Measurements from ENCODE around the gene GRIK4. TPM values are rescaled to one million over a fixed set of nuclear protein-coding genes. Genes with fewer than 3 reads are reported as not detected.

Gene GRIK4
- total RNA-seq, 1 experiment from 2014 or later, result not detected

- Mint-ChIP-seq H3K4me1 (ENCODE audit: insufficient read depth, unreplicated experiment) (peaks cover 8% of the 10 kb centered on the region), H3K4me3 (ENCODE audit: unreplicated experiment) (no peak overlapping the region), H3K27ac (ENCODE audit: low read depth, unreplicated experiment) (no peak overlapping the region), H3K27me3 (ENCODE audit: insufficient read depth, unreplicated experiment) (peaks cover 75% of the 10 kb centered on the region), H3K9me3 (ENCODE audit: unreplicated experiment) (no peaks in the 10 kb centered on the region), H3K36me3 (ENCODE audit: insufficient read depth, unreplicated experiment) (no peaks in the 10 kb centered on the region)
- no TSS peak for BruUV-seq (replicated peaks)
- intact Hi-C loops (cut with micrococcal nuclease), result no loop called here
- DNase-seq (ENCODE audit: unreplicated experiment), result no peak
- ChIA-PET POLR2A (no interaction called here), CTCF (no interaction called here)
- no peak for TF ChIP-seq CTCF (IDR thresholded peaks at IDR 0.05; ENCODE audit: unreplicated experiment)
These were observed 303.2 kb downstream of the GRIK4 start for GRCh38 chr11:120814531-120815318.

- no peak overlapping the region for H3K27ac Mint-ChIP-seq (ENCODE audit: low read depth, unreplicated experiment)
- H3K27me3 Mint-ChIP-seq (ENCODE audit: insufficient read depth, unreplicated experiment), result peaks cover 82% of the 10 kb centered on the region
- H3K4me1 Mint-ChIP-seq (ENCODE audit: insufficient read depth, unreplicated experiment), result peaks cover 8% of the 10 kb centered on the region
- no peak for TF ChIP-seq CTCF (IDR thresholded peaks at IDR 0.05; ENCODE audit: unreplicated experiment)
- BruUV-seq (replicated peaks), result no TSS peak
- H3K9me3 Mint-ChIP-seq (ENCODE audit: unreplicated experiment), result no peaks in the 10 kb centered on the region
- intact Hi-C loops (cut with micrococcal nuclease), result no loop called here
- ChIA-PET POLR2A (no interaction called here), CTCF (no interaction called here)
- H3K36me3 Mint-ChIP-seq (ENCODE audit: insufficient read depth, unreplicated experiment), result no peaks in the 10 kb centered on the region
- no peak overlapping the region for H3K4me3 Mint-ChIP-seq (ENCODE audit: unreplicated experiment)
- DNase-seq (ENCODE audit: unreplicated experiment), result no peak
These were observed 304.0 kb downstream of the GRIK4 start for GRCh38 chr11:120815319-120816100.

GRCh38 chr11:120816176-120816575 lies 304.6 kb downstream of the GRIK4 start:
- no peak for TF ChIP-seq CTCF (IDR thresholded peaks at IDR 0.05; ENCODE audit: unreplicated experiment)
- Mint-ChIP-seq H3K9me3 (ENCODE audit: unreplicated experiment) (no peaks in the 10 kb centered on the region), H3K27ac (ENCODE audit: low read depth, unreplicated experiment) (no peak overlapping the region), H3K27me3 (ENCODE audit: insufficient read depth, unreplicated experiment) (peaks cover 89% of the 10 kb centered on the region), H3K4me3 (ENCODE audit: unreplicated experiment) (no peak overlapping the region), H3K36me3 (ENCODE audit: insufficient read depth, unreplicated experiment) (no peaks in the 10 kb centered on the region), H3K4me1 (ENCODE audit: insufficient read depth, unreplicated experiment) (peaks cover 8% of the 10 kb centered on the region)
- no TSS peak for BruUV-seq (replicated peaks)
- DNase-seq (ENCODE audit: unreplicated experiment), result no peak
- ChIA-PET POLR2A (no interaction called here), CTCF (interaction anchor here (0.9 kb wide), 1 partner anchor 14 kb away, joined by 3 read pairs; no protein-coding TSS in a partner anchor)
- intact Hi-C loops (cut with micrococcal nuclease), result no loop called here

GRCh38 chr11:120816711-120817110 lies 305.2 kb downstream of the GRIK4 start:
- H3K36me3 Mint-ChIP-seq (ENCODE audit: insufficient read depth, unreplicated experiment), result no peaks in the 10 kb centered on the region
- no TSS peak for BruUV-seq (replicated peaks)
- DNase-seq (ENCODE audit: unreplicated experiment), result no peak
- H3K9me3 Mint-ChIP-seq (ENCODE audit: unreplicated experiment), result no peaks in the 10 kb centered on the region
- intact Hi-C loops (cut with micrococcal nuclease), result no loop called here
- CTCF ChIA-PET, result interaction anchor here (0.9 kb wide), 1 partner anchor 14 kb away, joined by 3 read pairs; no protein-coding TSS in a partner anchor
- H3K27me3 Mint-ChIP-seq (ENCODE audit: insufficient read depth, unreplicated experiment), result peaks cover 94% of the 10 kb centered on the region
- POLR2A ChIA-PET, result no interaction called here
- no peak overlapping the region for H3K27ac Mint-ChIP-seq (ENCODE audit: low read depth, unreplicated experiment)
- H3K4me3 Mint-ChIP-seq (ENCODE audit: unreplicated experiment), result no peak overlapping the region
- no peak for TF ChIP-seq CTCF (IDR thresholded peaks at IDR 0.05; ENCODE audit: unreplicated experiment)
- peaks cover 8% of the 10 kb centered on the region for H3K4me1 Mint-ChIP-seq (ENCODE audit: insufficient read depth, unreplicated experiment)

Data from MCF 10A (cell line).